Stimulated activated CD8-positive, alpha-beta memory T cell treated with anti-CD3 and anti-CD28 coated beads, Interleukin-4, amount 100 ng/mL, for 48 hours (primary cell): ENCODE results near the gene PSMA5.
"Not testable (repeated sequence)": the region's sequence is repeated elsewhere in the genome, so short reads cannot be mapped to it uniquely, and the experiment has no call there.

Experiments used
- DNase-seq: peaks from one replicate; pipeline ENCODE4 v3.0.0-alpha.2; 2020

Gene PSMA5

DNA sequence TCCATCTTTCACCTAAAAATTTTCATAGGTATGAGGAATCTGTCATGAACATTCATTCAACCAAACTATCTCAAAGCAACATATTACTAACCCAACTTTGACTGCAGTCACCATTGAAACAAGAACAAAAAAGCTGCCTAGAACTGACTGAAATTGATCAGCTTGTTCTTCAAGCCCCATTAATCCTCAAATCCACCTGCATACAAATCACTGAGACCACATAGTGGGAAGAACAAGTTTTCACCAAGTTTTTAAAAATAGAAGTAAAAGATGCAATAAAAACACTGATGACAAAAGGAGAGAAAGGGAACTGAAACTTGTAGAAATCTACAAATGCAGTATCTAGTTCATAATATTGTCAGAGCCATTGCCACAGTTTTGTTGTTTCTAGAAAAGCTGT lies 34.6 kb downstream of the PSMA5 start:
- DNase-seq, result no peak

DNA sequence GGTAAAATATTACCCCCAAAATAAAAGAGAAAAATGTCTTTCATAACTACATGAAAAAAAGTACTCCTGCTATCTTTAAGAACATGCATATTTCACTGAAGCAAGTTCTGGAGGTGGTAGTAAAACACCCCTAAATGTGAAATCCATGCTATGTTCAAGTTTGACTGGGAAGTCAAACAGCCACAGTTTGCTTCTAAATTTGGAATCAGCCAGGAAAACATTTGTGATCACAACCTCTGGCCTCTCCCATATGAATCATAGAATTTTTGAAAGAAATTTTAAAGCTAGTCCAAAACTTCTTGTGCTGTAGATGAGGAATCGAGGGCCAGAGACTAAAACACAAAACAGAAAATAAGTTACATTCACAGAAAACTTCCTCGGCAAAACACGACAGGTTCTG lies 35.1 kb downstream of the PSMA5 start:
- no peak for DNase-seq

- no peak for DNase-seq
Measured at GRCh38 chr1:109389638-109390341, 36.5 kb downstream of the PSMA5 start.

DNA sequence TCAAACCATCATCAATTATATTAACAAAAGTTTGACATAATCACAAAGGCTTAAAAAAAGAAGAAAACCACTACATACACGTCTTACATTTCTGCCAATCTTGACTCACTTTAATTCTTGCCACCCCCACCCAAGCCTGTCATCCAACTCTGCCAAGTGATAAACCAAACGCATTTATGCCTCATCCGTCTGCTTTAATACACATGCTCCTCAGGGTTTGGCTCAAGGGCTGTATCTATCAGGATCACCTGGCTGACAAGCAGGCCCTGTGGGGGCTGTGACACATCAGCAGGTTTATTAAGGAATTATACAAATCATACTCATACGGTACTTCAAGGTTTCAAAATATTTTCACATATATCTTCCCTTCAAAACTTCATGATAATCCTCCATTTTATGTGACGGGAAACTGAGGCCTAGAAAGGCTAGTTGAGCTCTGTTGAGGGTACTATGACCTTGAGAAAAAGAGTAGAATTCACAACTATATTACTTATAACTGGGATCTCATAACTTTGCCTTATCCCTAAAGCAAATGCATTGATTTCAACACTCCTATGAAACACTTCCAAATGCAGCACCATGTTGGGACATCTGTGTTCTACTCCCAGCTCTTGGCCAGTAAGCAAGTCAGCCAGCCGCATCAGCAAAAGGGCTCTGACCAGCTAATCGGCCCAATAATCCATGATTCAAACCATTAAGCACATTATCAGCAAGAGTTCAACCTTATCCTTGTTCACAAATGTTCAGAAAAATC lies 37.2 kb downstream of the PSMA5 start:
- no peak for DNase-seq

DNA sequence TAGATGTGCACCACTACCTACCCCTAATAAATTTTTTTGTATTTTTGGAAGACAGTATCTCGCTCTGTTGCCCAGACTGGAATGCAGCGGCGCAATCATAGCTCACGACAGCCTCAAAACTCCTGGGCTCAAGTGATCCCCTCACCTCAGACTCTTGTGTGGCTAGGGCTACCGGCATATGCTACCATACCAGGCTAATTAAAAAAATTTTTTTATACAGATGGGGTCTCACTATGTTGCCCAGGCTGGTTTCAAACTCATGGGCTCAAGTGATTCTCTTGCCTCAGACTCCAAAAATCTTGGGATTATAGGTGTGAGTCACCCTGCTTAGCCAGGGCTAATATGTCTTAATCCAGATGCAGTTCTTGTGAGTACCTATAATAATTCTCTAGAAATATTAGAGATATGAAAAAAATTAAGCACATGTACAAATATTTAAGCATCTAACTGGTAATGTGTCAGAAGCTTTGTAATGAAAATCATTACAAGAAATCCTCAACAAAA lies 38.0 kb downstream of the PSMA5 start:
- DNase-seq, result no peak

DNA sequence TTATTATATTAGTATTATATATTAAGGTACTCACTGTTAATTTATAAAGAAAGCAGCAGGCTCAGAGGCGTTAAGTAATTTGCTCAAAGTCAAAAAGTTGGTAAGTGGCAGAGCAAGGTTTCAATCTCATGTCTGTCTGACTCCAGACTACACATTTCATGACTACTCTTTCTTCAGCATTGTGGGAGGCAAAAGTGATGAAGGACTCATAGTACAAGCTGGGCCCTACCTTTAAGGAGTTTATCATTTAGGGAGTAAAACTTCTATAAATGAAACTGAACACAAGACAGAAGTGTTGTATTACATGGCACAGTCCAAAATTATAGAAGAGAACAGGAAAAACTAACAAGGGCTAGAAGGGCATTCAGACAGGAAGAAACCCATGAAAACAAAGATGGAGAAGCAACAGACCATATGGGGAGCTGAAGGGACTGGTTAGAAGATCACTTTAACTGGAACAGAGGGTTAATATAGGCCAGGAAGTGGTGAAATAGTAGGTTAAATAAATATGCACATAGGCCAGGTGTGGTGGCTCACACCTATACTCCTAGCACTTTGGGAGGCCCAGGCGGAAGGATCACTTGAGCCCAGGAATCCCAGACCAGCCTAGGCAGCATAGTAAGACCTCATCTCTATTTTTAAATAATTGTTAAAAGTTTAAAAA lies 40.1 kb downstream of the PSMA5 start:
- no peak for DNase-seq

GRCh38 chr1:109385417-109385816 lies 40.8 kb downstream of the PSMA5 start:
- no peak for DNase-seq

GRCh38 chr1:109383854-109384253 lies 42.4 kb downstream of the PSMA5 start:
- no peak for DNase-seq

DNA sequence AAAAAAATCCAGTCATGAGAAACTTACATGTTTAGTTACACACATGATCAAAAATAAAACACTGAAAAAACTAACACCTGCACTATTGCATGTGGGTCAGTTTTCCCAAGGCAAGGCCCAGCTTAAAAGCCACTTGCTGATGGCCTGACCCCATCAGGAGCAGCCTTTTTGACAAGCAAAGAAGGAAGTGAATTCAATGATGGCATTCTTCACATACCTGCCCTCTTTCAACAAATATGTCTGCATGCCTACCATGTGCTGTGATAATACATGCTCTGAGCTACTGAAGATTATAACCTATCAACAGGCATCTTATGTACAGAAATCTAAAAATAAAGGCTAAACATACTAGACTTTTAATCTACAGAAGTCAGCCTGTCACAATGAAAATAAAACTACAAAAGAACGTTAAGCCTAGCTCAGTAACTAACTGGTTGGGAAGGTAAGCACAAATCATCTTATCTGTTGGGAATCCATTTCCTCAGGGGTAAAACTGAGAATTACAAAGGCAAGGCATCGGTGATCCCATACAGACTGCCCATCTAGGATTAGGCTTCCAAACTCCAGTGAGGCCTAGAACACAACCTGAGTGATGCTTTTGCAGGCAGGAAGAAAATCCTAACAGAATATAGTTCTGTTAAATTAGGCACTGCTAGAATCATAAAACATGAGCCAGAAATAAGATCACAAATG lies 43.0 kb downstream of the PSMA5 start:
- DNase-seq, result no peak

DNA sequence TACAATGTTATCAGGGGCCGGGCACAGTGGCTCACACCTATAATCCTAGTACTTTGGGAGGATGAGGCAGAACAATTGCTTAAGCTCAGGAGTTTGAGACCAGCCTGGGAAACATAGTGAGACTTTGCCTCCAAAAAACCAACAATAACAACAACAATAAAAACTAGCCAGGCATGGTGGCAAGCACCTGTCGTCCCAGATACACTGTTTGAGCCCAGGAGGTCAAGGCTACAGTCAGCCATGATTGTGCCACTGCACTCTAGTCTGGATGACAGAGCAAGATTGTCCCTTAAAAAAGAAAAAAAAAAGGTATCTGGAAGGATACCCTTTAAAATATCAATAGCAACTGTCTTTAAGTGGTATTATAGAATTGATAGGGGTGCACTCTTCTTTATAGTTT lies 44.7 kb downstream of the PSMA5 start:
- DNase-seq, result no peak

DNA sequence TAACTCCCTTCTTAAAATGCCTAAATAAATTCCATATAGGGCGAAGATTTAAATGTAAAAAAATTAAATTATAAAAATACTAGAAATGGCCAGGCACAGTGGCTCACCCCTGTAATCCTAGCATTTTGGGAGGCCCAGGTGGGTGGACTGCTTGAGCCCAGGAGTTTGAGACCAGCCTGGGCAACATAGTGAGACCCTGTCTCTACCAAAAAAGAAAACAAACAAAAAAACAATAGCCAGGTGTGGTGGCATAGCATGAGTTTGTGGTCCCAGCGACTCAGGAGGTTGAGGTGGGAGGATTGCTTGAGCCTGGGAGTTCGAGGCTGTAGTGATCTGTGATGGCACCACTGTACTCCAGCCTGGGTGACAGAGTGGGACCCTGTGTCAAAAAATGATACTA lies 46.3 kb downstream of the PSMA5 start:
- no peak for DNase-seq

GRCh38 chr1:109379422-109379821 lies 46.8 kb downstream of the PSMA5 start:
- DNase-seq, result no peak

DNA sequence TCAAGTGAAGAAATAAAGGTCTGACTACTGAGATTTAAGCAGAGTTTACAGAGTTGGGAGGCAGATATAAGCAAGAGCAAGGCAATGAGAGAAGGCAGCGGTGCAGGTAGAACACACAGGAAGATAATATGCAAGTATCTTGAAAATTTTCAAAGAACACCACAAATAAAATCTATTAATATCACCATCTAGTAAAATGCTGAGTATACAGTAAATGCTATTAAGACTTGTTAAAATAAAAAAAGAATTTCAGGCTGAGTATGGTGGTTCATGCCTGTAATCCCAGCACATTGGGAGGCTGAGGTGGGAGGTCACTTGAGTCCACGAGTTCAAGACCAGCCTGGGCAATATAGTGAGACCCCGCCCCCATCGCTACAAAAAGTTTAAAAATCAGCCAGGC lies 48.5 kb downstream of the PSMA5 start:
- DNase-seq, result no peak

DNA sequence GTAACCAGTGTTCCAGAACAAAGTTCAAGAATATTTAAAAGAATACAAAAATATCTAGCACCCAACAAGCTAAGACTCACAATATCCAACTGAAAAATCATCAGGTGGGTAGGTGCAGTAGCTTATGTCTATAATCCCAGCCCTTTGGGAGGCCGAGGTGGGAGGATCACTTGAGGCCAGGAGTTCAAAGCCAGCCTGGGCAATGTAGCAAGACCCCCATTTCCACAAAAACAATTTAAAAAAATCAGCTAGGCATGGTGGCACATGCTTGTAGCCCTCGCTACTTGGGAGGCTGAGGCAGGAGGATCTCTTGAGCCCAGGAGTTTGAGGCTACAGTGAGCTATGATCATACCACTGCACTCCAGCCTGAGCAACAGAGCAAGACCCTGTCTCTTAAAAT lies 52.6 kb downstream of the PSMA5 start:
- DNase-seq, result not testable (repeated sequence)

- DNase-seq, result no peak
Measured at GRCh38 chr1:109373126-109373525, 53.1 kb downstream of the PSMA5 start.

DNA sequence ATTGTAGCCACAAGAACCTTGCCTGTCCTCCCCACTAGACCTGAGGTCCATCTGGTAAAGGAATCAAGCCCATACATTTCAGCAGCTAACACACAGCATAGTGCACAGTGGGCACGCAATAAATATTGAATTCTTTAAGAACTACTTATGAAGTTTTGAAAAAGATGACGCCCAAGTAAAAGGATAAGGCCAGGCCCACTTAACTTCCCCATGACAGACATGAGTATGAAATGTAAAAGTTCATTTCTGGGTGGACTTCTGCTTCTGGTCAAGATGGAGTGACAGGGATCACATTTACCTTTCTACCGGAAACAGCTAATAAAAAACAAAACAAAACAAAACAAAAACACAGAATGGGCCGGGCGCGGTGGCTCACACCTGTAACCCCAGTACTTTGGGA lies 54.0 kb downstream of the PSMA5 start:
- DNase-seq, result no peak

GRCh38 chr1:109371341-109371739 lies 54.9 kb downstream of the PSMA5 start:
- DNase-seq, result no peak

DNA sequence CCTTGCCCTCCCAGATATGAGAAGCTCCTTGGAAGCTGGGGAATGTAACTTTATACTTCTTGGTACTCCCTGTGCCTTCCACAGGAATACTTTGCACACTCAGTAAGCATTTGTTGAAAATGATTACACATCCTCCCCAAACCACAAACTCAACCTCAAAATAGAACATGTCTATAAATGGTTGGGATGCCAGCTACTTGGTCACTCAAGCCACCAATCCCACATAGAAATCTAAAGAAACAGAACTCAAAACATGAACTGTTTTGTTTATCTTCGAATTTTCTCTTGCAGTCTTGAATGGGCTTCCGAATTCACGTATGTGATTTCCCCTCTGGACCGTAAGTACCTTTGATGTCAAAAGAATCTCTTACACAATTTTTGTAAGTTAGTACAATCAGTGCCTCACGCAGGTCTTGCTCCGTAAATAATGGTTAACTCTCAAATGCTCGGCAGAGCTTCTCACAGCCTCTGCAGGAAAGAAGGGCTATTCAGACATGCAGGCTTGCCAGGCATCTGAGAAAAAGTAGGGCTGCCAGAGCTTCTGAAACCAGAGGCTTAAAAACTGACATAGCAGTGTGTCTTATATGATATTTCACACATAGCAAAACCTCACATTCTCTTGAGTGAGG lies 55.4 kb downstream of the PSMA5 start:
- DNase-seq, result no peak

- DNase-seq, result no peak
Measured at GRCh38 chr1:109369167-109369746, 57.0 kb downstream of the PSMA5 start.

DNA sequence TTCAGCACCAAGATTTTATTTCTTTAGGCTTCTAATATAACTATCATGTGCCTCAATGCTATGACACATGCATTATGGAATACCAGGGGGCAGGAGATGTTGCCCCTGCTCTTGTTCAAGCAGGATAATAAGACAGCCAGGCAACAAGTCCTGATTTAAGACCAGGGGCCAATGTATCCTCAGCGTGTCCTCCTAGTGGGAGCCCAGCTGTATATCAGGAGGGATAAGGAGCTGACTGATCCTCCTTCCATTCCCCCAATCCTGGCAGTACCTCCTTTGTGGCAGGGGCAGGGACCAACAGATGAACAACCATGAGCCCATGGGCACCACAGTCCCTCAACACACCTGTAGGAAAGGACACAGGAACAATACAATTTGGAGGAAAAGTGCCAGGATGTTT lies 57.8 kb downstream of the PSMA5 start:
- no peak for DNase-seq

GRCh38 chr1:109367626-109368025 lies 58.6 kb downstream of the PSMA5 start:
- no peak for DNase-seq

GRCh38 chr1:109365642-109366204 lies 60.5 kb downstream of the PSMA5 start:
- DNase-seq, result no peak
